Omental fat pad (tissue), 4 donors: Measurements from ENCODE around the gene F8. TPM values are rescaled to one million over a fixed set of nuclear protein-coding genes. Genes with fewer than 3 reads are reported as not detected.
A peak's percentile ranks its signal among the peaks of the same experiment; 100 is the strongest.

Experiments used
- ATAC-seq: fragments of 150-250 bp; one replicate; pipeline ENCODE4 v1.9.1; 2016; ENCODE audit warnings: mild to moderate bottlenecking, moderate library complexity; ENCODE audit not compliant: low FRiP score
- DNase-seq: peaks from one replicate; pipeline ENCODE4 v3.0.0-alpha.2; 2019; ENCODE audit warnings: low spot score
- total RNA-seq, 4 donors: library from RNA; depleted of rRNA; stranded (reverse); fragments of >200 nt; gene quantifications; one replicate each; pipeline ENCODE4 v1.1.0, GENCODE V29; 2016
- TF ChIP-seq, protein P1 (sequence below), 3 donors: fragments of 450-650 bp; IDR thresholded peaks; one replicate each; pipeline ENCODE4 v1.5.1; 2016 to 2017; ENCODE audit warnings: antibody characterized with exemption in 3 of 3, mild to moderate bottlenecking in 3 of 3, moderate library complexity in 2 of 3

F8 gene
- 100 to 1,000 TPM in 1 of 4 donors, 10 to 100 TPM in 3; 18.2 to 184 (median 26.2) TPM for total RNA-seq

DNA sequence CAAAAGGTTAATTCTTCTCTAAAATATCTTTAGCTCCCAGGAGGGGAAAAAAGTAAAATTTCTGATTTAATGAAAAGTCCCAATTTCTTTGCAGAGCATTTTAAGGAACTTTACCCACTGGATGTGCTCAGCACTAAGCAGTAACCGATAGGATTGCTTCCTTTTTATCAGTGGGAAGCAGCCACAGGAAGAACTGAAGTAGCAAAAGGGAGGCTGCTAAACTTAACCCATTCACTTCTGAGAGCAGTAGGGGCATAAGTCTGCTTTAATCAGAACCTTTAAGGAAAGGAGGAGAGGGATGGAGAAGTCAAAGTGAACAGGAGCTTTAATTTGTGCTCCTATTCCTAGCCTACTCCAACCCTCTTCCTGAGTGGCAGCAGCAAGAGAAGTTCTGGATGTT is at the start of gene F8:
Gene F8, minus strand, starts transcription at position 139 of the 400 bp plus-strand sequence. CDS start 171 bp downstream, outside the sequence.
- TF ChIP-seq, protein P1, sequence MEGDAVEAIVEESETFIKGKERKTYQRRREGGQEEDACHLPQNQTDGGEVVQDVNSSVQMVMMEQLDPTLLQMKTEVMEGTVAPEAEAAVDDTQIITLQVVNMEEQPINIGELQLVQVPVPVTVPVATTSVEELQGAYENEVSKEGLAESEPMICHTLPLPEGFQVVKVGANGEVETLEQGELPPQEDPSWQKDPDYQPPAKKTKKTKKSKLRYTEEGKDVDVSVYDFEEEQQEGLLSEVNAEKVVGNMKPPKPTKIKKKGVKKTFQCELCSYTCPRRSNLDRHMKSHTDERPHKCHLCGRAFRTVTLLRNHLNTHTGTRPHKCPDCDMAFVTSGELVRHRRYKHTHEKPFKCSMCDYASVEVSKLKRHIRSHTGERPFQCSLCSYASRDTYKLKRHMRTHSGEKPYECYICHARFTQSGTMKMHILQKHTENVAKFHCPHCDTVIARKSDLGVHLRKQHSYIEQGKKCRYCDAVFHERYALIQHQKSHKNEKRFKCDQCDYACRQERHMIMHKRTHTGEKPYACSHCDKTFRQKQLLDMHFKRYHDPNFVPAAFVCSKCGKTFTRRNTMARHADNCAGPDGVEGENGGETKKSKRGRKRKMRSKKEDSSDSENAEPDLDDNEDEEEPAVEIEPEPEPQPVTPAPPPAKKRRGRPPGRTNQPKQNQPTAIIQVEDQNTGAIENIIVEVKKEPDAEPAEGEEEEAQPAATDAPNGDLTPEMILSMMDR (IDR thresholded peaks at IDR 0.05): no peak
- no peak for ATAC-seq
- DNase-seq: no peak

GRCh38 chrX:155071694-155072280 is 49.3 kb upstream of the F8 start:
- TF ChIP-seq, protein P1 (IDR thresholded peaks at IDR 0.05): no peak
- ATAC-seq (peak; percentile 5), DNase-seq (no peak)

DNA sequence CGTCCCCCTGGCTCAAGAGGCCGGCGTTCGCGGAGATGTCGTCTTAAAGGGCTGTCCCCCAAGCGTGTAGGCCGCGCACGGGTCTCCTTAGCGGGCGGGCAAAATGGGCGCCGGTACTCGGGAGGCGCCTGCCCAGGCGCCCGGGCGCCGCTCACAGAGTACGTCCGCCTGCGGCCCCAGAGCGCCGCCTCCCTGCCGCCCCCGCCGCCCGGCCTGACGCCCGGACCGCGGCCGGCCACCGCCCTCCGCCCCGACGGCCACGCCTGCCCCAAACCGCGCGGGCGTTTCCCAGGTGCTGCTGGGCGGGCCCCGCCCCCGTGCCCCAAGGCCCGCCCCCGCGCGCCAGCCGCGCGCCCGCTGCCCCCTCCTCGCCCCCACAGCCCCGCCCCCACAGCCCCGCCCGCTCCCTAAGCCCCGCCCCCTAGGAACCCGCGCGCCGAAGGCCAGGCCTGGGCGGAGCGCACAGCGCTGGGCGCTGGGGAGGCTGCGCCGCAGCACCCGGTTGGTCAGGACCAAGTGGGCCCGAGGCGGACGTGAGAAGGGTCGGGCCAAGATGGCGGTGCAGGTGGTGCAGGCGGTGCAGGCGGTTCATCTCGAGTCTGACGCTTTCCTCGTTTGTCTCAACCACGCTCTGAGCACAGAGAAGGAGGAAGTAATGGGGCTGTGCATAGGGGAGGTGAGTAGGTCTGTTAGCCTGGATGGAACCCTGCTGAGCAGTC is 48.6 kb upstream of the F8 start, which contains the start of the genes BRCC3, CMC4 and MTCP1:
Gene BRCC3, plus strand, starts transcription at position 534 of the 719 bp plus-strand sequence. Its CDS starts 20 bp downstream, at position 554.
Gene CMC4, minus strand, starts transcription at position 162 of the 719 bp plus-strand sequence. CDS start 7,113 bp downstream, outside the sequence.
Gene MTCP1, minus strand, starts transcription at position 162 of the 719 bp plus-strand sequence. CDS start 5,126 bp downstream, outside the sequence.
- DNase-seq (no peak), ATAC-seq (peak; percentile 89)
- TF ChIP-seq, protein P1 (IDR thresholded peaks at IDR 0.05): no peak

- peak; percentile 29 for ATAC-seq
- TF ChIP-seq, protein P1 (IDR thresholded peaks at IDR 0.05): no peak
- no peak for DNase-seq
Observed at GRCh38 chrX:155070663-155070974, 48.1 kb upstream of the F8 start.

- no peak for DNase-seq
- no peak for ATAC-seq
- TF ChIP-seq, protein P1 (IDR thresholded peaks at IDR 0.05): no peak
Observed at GRCh38 chrX:155070038-155070437, 47.5 kb upstream of the F8 start.

DNA sequence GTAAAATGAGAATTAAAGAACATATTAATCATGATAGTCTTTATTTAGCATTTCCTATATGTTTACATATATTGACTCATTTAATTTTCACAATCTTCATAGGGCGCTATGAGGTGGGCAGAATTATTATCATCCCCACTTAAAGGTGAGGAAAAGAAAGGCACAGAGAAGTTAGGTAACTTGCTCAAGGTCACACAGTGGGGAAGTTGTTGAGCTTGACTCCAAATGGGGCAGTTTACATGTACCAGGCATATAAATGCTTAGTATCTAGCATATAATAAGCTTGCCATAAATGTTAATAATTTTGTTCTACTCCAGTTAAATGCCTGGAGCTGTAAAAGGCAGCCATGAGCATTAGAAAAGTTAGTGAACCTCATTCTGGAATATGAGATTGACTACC is 46.9 kb upstream of the F8 start:
- DNase-seq (no peak), ATAC-seq (no peak)
- TF ChIP-seq, protein P1 (IDR thresholded peaks at IDR 0.05): no peak
